HEK293T (cell line): ENCODE measurements around the gene GUCY1A2.

Experiments
- ELF4 ChIP-seq: fragments of 450-650 bp; IDR thresholded peaks from 2 replicates; pipeline ENCODE4 v1.6.1; 2017; ENCODE audit warnings: antibody characterized with exemption
- FOXK2 ChIP-seq: fragments of 450-650 bp; IDR thresholded peaks from 2 replicates; pipeline ENCODE4 v1.6.1; 2016; ENCODE audit warnings: mild to moderate bottlenecking
- SP1 ChIP-seq: fragments of 450-650 bp; IDR thresholded peaks from 2 replicates; pipeline ENCODE4 v1.6.1; 2017
- SUZ12 ChIP-seq: fragments of 450-650 bp; IDR thresholded peaks from 2 replicates; pipeline ENCODE4 v1.6.1; 2016; ENCODE audit warnings: mild to moderate bottlenecking
- TARDBP ChIP-seq: fragments of 450-650 bp; IDR thresholded peaks from 2 replicates; pipeline ENCODE4 v1.6.1; 2016

GRCh38 chr11:107018902-107019493, 722 bp upstream of the GUCY1A2 start:
- TF ChIP-seq TARDBP (no peak), SP1 (no peak), SUZ12 (no peak), FOXK2 (no peak), ELF4 (no peak)
